Inflammatory macrophage treated with lipopolysaccharide for 1 hour (primary cell): ENCODE results near the gene C10orf71.
A peak's percentile ranks its signal among the peaks of the same experiment; 100 is the strongest.

Experiments used
- DNase-seq, 2 donors: peaks; one replicate each; pipeline ENCODE4 v3.0.0-alpha.2; 2020 to 2022

The C10orf71 gene

DNA sequence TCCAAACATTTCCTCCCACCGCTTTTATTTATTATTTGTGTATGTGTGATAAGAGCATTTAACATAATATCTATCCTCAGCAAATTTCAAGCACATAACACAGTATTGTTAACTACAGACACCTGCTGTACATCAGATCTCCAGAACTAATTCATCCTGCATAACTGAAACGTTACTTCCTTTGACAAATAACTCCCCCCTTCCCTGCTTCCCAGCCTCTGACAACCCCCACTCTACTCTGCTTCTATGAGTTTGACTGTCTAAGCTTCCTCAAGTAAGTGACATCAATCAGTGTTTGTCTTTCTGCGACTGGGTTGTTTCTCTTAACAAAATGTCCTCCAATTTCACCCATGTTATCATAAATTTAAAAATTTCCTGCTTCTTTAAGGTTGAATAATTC is 22.1 kb downstream of the C10orf71 start:
- no peak for DNase-seq

DNA sequence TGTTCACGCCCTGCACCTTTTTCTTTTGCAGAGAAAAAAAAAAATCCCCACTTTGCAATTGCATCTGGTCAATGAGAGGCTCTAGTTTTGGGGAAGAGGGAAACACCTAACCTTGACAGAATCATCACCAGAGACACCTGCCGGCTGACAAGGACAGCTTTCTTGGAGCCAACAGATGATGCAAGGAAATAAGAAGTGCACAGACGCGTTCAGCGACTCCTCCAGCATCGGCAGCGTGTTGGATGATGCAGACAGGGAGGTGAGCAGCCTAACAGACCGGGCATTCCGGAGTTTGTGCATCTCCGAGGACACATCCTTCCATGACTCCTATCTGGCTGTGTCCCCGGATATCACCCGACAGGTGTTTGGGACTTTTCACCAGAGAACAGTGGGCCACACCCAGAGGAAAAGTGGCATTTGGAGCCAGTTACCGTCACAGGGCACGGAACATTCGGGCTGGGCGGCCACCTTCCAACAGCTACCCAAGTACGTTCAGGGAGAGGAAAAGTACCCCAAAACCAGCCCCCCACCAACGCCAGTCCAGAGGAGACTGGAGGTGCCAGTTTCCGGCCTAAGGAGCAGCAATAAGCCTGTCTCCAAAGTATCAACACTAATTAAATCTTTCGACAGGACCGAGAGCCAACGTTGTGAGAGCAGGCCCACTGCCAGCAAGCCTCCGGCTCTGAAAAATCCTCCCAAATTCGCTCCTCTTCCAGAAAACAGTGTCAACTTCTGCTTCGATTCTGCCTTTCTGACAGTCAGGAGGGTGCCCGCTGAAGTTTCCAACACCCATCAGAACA is 23.6 kb downstream of the C10orf71 start:
- DNase-seq, result no peak

GRCh38 chr10:49323171-49323895 is 24.4 kb downstream of the C10orf71 start:
- no peak for DNase-seq

DNA sequence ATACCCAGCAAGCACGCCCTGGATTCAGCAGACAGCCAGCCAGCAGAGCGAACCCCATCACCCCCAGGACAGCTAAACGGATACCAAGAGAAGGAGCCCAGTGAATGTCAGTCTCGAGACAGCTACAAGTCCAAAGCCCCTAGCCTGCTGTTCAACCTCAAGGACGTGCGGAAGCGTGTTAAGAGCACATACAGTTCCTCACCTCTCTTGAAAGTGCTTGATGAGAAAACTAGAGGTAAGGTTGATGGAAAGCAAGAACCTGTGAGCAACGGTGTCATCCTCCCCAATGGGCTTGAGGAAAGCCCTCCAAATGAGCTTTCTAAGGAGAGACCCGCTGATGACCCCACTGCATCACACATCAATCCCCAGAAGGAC is 24.9 kb downstream of the C10orf71 start:
- DNase-seq, result no peak

DNA sequence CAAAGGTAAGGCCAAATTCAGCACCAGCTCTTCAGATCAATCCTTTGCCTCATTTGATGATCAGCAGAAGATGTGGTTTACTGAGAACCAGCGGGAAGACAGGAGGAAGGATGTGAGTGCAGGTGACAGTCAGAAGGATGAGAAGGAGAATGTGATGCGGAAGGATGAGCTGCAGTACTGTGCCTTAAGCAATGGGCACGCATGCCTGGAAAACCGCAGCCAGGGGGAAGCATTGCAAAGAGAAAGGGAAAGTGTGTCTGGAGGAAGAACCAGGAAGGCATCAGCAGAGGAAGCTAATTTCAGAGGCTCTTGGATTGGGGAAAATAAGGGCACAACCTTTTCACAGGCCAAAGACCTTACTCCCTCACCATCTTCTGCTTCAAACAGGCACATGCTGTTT is 25.7 kb downstream of the C10orf71 start:
- DNase-seq, result peak; percentile 29 to 30

DNA sequence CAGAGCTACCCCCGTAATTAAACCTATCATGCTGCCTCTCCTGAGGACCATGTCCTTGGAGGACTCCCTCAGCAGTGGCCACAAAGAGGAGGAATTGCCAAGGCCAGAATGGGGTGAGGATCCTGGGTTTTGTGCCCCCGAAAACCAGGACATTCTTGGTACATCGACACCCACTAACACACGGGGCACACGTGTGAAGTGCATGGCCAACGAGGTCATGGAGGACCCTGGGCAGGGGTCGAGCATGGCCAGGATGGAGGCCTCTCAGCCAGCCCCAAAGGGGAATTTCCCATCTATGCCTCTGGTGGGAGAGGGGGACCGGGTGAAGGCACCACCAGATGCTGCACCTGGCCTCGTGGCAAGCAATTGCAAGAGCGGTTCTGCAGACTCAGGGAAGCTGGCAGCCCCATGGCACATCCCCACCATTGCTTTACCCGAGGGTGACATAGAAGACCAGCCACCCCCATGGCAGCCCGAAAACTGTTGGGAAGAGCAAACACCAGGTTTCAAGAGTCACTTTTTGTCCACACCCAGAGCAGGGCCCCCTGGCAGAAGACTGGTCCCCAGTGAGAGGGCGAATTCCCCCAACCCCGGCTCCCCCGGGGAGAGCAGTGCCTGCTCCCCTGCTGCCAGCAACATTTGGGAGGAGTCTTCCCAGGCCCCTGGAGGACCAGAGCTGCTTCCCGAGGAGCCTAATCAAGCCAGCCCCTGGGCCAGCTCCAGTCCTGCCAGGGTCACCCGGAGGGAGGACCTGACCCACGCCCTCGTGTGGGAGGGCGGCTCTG is 26.4 kb downstream of the C10orf71 start:
- DNase-seq, result no peak

DNA sequence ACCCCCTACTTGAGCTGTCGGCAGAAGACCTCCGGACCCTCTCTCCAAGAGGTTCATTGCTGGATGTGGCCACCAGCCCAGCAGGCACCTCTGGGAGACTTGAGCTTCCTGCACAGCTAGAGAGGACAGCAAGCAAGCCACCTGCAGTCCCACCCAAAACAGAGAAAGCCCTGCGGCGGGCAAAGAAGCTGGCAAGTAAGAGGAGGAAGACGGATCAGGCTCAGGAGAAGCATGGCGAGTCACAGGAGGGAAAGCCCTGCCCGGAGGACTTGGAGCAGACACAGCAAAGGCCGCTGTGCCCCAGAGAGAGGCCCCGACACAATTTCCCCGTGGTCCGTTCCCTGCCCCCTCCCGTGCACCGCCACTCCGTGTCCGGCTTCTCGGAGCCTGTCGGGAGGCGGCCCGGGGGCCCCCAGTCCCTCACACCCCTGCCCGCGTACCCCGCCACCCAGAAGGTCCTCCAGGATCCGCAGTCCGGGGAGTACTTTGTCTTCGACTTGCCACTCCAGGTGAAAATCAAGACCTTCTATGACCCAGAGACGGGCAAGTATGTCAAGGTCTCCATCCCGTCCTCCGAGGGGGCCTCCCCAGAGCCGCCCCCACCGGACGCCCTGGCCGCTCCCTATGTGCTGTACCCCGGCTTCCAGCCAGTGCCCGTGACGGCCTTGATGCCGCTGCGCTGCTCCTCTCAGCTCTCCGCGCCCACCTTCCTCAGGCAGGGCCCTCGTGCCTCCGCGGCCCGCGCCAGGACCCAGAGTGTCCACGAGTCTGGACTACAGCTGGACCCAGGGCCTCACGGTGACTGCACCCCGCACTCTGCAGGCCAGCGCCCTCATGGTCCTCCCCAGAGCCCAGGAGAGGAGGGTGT is 27.2 kb downstream of the C10orf71 start:
- DNase-seq, result no peak

- no peak for DNase-seq
Observed at GRCh38 chr10:49327036-49327813, 28.3 kb downstream of the C10orf71 start.

GRCh38 chr10:49328401-49329145 is 29.6 kb downstream of the C10orf71 start:
- DNase-seq, result no peak

DNA sequence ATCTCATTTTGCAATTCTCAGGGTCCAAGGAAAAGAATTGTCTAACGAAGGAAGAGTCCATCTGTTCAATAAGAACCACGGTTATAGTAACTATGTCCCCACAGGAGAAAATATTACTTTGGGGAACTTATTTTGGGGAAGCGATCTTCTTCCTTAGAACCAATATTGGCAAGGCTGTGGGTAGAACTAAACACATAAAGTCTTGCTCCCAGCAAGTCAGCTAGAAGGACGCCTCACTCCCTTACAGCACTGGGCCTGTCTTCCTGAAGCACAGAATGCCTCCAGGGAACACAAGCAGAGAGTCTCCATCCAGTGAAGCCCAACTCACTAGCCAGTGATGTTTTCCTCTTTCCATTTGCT is 30.2 kb downstream of the C10orf71 start:
- peak; percentile 27 to 42 for DNase-seq

DNA sequence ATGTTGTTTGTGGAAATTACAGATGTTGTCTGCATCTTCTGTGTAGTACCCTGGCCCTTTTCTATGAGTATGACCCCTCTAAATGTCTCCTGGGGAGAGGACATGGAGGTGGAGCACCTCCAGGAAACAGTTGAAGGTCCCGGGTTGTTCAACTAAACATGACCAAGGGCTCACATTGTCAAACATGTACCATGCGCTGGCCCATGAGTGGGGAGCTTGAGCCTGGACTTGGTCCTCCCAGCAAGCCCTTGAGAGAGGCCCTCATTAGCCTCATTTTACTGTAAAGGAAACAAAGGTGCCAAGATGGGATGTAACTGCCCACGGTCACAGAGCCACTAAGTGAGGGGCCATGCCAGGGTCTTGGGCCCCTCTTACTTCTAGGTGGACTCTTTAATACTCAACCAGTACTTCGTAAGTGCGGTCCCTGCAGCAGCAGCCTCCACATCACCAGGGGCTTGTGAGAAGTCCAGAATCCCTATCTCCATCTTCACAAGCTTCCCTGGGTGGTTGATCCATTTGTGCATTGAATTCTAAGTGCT is 31.2 kb downstream of the C10orf71 start:
- no peak for DNase-seq

DNA sequence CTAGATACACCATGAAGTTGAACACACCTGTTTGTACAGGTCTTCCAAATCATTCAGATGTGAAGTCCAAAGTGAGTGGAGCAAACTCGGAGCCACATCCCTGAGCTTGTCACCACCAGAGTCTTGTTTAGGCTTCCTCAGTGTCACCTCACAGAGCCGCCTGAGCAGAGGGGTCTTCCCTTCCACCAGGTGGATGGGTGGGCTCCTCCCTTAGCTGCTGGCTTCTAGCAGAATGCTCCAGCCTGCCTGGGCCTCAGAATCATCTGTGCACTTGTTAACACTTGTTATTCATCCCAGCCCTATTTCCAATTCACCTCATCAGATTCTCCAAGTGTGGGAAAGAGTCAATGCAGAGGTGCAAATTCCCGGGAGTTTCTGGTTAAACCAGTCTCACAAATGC is 32.5 kb downstream of the C10orf71 start:
- no peak for DNase-seq

DNA sequence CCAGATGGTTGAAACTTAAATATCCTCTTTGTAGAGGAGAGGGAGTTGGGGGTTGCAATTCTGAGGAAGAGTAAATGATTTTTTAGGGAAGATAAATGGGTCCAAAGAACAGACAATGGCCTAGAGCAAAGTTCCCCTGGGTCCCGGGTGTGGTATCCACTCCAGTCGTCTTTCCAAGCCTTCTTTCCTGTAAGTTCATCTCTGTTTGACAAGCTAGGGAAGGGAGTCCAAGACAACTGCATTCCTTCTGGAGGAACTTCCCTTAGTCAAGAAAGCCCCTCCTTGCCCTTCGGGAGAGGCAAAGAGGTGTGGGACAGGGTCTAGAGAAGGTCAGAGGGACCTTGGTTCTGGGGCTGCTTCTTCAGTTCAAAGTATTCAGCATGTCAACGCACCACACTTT is 33.4 kb downstream of the C10orf71 start:
- DNase-seq, result no peak

GRCh38 chr10:49332768-49333167 is 33.8 kb downstream of the C10orf71 start:
- no peak for DNase-seq

- DNase-seq, result no peak
Observed at GRCh38 chr10:49333192-49333591, 34.2 kb downstream of the C10orf71 start.

GRCh38 chr10:49334964-49335363 is 36.0 kb downstream of the C10orf71 start:
- DNase-seq, result no peak

- no peak for DNase-seq
Observed at GRCh38 chr10:49335364-49335972, 36.5 kb downstream of the C10orf71 start.

- DNase-seq, result no peak
Observed at GRCh38 chr10:49338604-49339003, 39.6 kb downstream of the C10orf71 start.

DNA sequence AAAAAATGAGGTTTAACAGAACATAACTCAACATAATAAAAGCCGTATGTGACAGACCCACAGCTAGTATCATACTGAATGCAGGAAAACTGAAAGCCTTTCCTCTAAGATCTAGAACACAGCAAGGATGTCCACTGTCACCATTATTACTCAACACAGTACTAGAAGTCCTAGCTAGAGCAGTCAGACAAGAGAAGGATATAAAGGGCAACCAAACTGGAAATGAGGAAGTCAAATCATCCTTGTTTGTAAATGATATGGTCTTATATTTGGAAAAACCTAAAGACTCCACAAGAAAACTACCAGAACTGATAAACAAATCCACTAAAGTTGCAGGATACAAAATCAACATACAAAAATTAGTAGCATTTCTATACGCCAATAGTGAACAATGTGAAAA is 45.9 kb downstream of the C10orf71 start:
- no peak for DNase-seq

GRCh38 chr10:49347342-49347741 is 48.4 kb downstream of the C10orf71 start:
- no peak for DNase-seq
